HAP-1 (cell line): Measurements from ENCODE around the gene SGPP2.

Source experiments
- DNase-seq, 2 experiments: peaks; one replicate each; pipeline ENCODE4 v3.0.0-alpha.2; 2016 to 2020; ENCODE audit warnings: low spot score in 2 of 2
- H3K27me3 ChIP-seq: fragments of 250-450 bp; sonication (Bioruptor Pico); 2 replicates; pipeline ENCODE4 v1.5.1; 2020; ENCODE audit warnings: low read depth, mild to moderate bottlenecking, moderate library complexity
- H3K36me3 ChIP-seq: fragments of 250-450 bp; sonication (Bioruptor Pico); replicated peaks from 2 replicates; pipeline ENCODE4 v1.5.1; 2020; ENCODE audit warnings: mild to moderate bottlenecking
- H3K4me1 ChIP-seq: fragments of 250-450 bp; sonication (Bioruptor Pico); 2 replicates; pipeline ENCODE4 v1.5.1; 2020; ENCODE audit warnings: mild to moderate bottlenecking
- H3K4me3 ChIP-seq: fragments of 250-450 bp; sonication (Bioruptor Pico); 2 replicates; pipeline ENCODE4 v1.5.1; 2020; ENCODE audit warnings: mild to moderate bottlenecking, moderate library complexity
- H3K9me3 ChIP-seq: fragments of 250-450 bp; sonication (Bioruptor Pico); 2 replicates; pipeline ENCODE4 v1.5.1; 2020; ENCODE audit warnings: mild to moderate bottlenecking, moderate library complexity
- in situ Hi-C: fragments of 300-500 bp; cut with MboI; formaldehyde crosslinking; loops from 3 replicates; pipeline ENCODE4 v1.14.3; 2020; ENCODE audit warnings: low sequenced_read_pairs, inconsistent platforms, mixed read lengths

Gene SGPP2

GRCh38 chr2:222413295-222413911, 10.9 kb upstream of the SGPP2 start:
- Histone ChIP-seq H3K4me3 (no peak overlapping the region), H3K4me1 (no peaks in the 10 kb centered on the region), H3K36me3 (no peaks in the 10 kb centered on the region), H3K27me3 (no peaks in the 10 kb centered on the region), H3K9me3 (peaks cover 5% of the 10 kb centered on the region; the same call in 1 of the 2 replicates)
- DNase-seq, result no peak
- in situ Hi-C loops, result no loop called here

- Histone ChIP-seq H3K4me3 (no peak overlapping the region), H3K27me3 (peaks cover 13% of the 10 kb centered on the region), H3K36me3 (no peaks in the 10 kb centered on the region), H3K9me3 (peaks cover 5% of the 10 kb centered on the region; the same call in 1 of the 2 replicates), H3K4me1 (no peaks in the 10 kb centered on the region)
- in situ Hi-C loops, result no loop called here
- DNase-seq, result no peak
These were observed 5.6 kb upstream of the SGPP2 start for GRCh38 chr2:222418739-222419138.

- H3K36me3 ChIP-seq, result no peaks in the 10 kb centered on the region
- no peaks in the 10 kb centered on the region for H3K9me3 ChIP-seq
- no peak for DNase-seq
- no peak overlapping the region for H3K4me3 ChIP-seq
- in situ Hi-C loops, result no loop called here
- no peaks in the 10 kb centered on the region for H3K4me1 ChIP-seq
- H3K27me3 ChIP-seq, result peaks cover 25% of the 10 kb centered on the region
These were observed 3.8 kb upstream of the SGPP2 start for GRCh38 chr2:222420508-222420907.

GRCh38 chr2:222421626-222422025, 2.7 kb upstream of the SGPP2 start:
- H3K9me3 ChIP-seq, result no peaks in the 10 kb centered on the region
- in situ Hi-C loops, result no loop called here
- peaks cover 29% of the 10 kb centered on the region for H3K27me3 ChIP-seq
- DNase-seq, result no peak
- H3K4me1 ChIP-seq, result no peaks in the 10 kb centered on the region
- H3K36me3 ChIP-seq, result no peaks in the 10 kb centered on the region
- H3K4me3 ChIP-seq, result no peak overlapping the region

- Histone ChIP-seq H3K9me3 (no peaks in the 10 kb centered on the region), H3K4me3 (no peak overlapping the region), H3K4me1 (no peaks in the 10 kb centered on the region), H3K36me3 (no peaks in the 10 kb centered on the region), H3K27me3 (peaks cover 29% of the 10 kb centered on the region)
- in situ Hi-C loops, result no loop called here
- no peak for DNase-seq
These were observed 1.2 kb upstream of the SGPP2 start for GRCh38 chr2:222423186-222423585.

- no peak for DNase-seq
- no peaks in the 10 kb centered on the region for H3K9me3 ChIP-seq
- H3K4me1 ChIP-seq, result no peaks in the 10 kb centered on the region
- no peaks in the 10 kb centered on the region for H3K36me3 ChIP-seq
- H3K27me3 ChIP-seq, result peaks cover 29% of the 10 kb centered on the region
- in situ Hi-C loops, result no loop called here
- no peak overlapping the region for H3K4me3 ChIP-seq
These were observed 589 bp upstream of the SGPP2 start for GRCh38 chr2:222423632-222424275.

GRCh38 chr2:222424729-222425671, 657 bp downstream of the SGPP2 start:
- H3K4me3 ChIP-seq, result peak overlapping the region; percentile 13; the same call in 1 of the 2 replicates
- in situ Hi-C loops, result no loop called here

GRCh38 chr2:222427646-222428301, 3.4 kb downstream of the SGPP2 start:
- no peak for DNase-seq

More at GRCh38 chr2:222424729-222425671, 657 bp downstream of the SGPP2 start:
- Histone ChIP-seq H3K27me3 (peaks cover 29% of the 10 kb centered on the region), H3K4me1 (no peaks in the 10 kb centered on the region), H3K9me3 (no peaks in the 10 kb centered on the region), H3K36me3 (no peaks in the 10 kb centered on the region)
- DNase-seq, result peak in 1 of 2 experiments; percentile 6

GRCh38 chr2:222430071-222430470, 5.7 kb downstream of the SGPP2 start:
- in situ Hi-C loops, result no loop called here
- DNase-seq, result no peak
- Histone ChIP-seq H3K4me3 (no peak overlapping the region), H3K27me3 (peaks cover 10% of the 10 kb centered on the region), H3K36me3 (no peaks in the 10 kb centered on the region), H3K9me3 (no peaks in the 10 kb centered on the region), H3K4me1 (no peaks in the 10 kb centered on the region)

More at GRCh38 chr2:222427646-222428301, 3.4 kb downstream of the SGPP2 start:
- H3K4me3 ChIP-seq, result no peak overlapping the region
- H3K27me3 ChIP-seq, result peaks cover 24% of the 10 kb centered on the region
- H3K9me3 ChIP-seq, result no peaks in the 10 kb centered on the region
- H3K36me3 ChIP-seq, result no peaks in the 10 kb centered on the region
- H3K4me1 ChIP-seq, result no peaks in the 10 kb centered on the region
- in situ Hi-C loops, result no loop called here

GRCh38 chr2:222430681-222431080, 6.3 kb downstream of the SGPP2 start:
- no peaks in the 10 kb centered on the region for H3K9me3 ChIP-seq
- no peak for DNase-seq
- H3K4me3 ChIP-seq, result no peak overlapping the region
- H3K4me1 ChIP-seq, result no peaks in the 10 kb centered on the region
- H3K36me3 ChIP-seq, result no peaks in the 10 kb centered on the region
- in situ Hi-C loops, result no loop called here
- peaks cover 5% of the 10 kb centered on the region; the same call in 1 of the 2 replicates for H3K27me3 ChIP-seq

GRCh38 chr2:222431869-222432268, 7.5 kb downstream of the SGPP2 start:
- 0 out of 2 replicates have a peak, but pooled peaks cover 3% of the 10 kb centered on the region for H3K27me3 ChIP-seq
- H3K4me1 ChIP-seq, result no peaks in the 10 kb centered on the region
- in situ Hi-C loops, result no loop called here
- H3K9me3 ChIP-seq, result no peaks in the 10 kb centered on the region
- H3K4me3 ChIP-seq, result no peak overlapping the region
- H3K36me3 ChIP-seq, result no peaks in the 10 kb centered on the region
- no peak for DNase-seq

- Histone ChIP-seq H3K4me3 (no peak overlapping the region), H3K4me1 (no peaks in the 10 kb centered on the region), H3K27me3 (0 out of 2 replicates have a peak, but pooled peaks cover 3% of the 10 kb centered on the region), H3K36me3 (no peaks in the 10 kb centered on the region), H3K9me3 (no peaks in the 10 kb centered on the region)
- in situ Hi-C loops, result no loop called here
- DNase-seq, result no peak
These were observed 9.2 kb downstream of the SGPP2 start for GRCh38 chr2:222433332-222434173.

GRCh38 chr2:222434204-222434603, 9.9 kb downstream of the SGPP2 start:
- H3K4me3 ChIP-seq, result no peak overlapping the region
- in situ Hi-C loops, result no loop called here
- H3K9me3 ChIP-seq, result no peaks in the 10 kb centered on the region

More at GRCh38 chr2:222434204-222434603, 9.9 kb downstream of the SGPP2 start:
- no peak for DNase-seq
- Histone ChIP-seq H3K27me3 (0 out of 2 replicates have a peak, but pooled peaks cover 3% of the 10 kb centered on the region), H3K4me1 (no peaks in the 10 kb centered on the region), H3K36me3 (no peaks in the 10 kb centered on the region)
